HG03039 (cell line): ENCODE measurements around the gene LRRC61.
A peak's percentile ranks its signal among the peaks of the same experiment; 100 is the strongest.
"Not testable (repeated sequence)": the region's sequence is repeated elsewhere in the genome, so short reads cannot be mapped to it uniquely, and the experiment has no call there.

Source experiments
- ATAC-seq: cut with Tn5 transposase; IDR thresholded peaks from one replicate; pipeline ENCODE4 v1.9.1; 2021; ENCODE audit warnings: mild to moderate bottlenecking, moderate library complexity; ENCODE audit not compliant: unreplicated experiment

Gene LRRC61

DNA sequence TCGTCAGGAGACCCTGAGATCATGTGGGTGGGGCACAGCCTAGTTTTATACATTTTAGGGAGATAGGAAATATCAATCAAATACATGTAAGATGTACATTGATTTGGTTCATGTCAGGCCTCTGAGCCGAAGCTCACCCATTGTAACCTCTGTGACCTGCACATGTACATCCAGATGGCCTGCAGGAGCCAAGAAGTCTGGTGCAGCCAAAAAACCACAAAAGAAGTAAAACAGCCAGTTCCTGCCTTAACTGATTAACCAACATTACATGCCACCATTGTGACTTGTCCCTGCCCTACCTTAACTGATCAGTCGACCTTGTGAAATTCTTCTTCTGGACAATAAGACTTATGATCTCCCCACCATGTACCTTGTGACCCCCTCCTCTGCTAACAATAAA is 16.0 kb upstream of the LRRC61 start:
- ATAC-seq, result no peak

DNA sequence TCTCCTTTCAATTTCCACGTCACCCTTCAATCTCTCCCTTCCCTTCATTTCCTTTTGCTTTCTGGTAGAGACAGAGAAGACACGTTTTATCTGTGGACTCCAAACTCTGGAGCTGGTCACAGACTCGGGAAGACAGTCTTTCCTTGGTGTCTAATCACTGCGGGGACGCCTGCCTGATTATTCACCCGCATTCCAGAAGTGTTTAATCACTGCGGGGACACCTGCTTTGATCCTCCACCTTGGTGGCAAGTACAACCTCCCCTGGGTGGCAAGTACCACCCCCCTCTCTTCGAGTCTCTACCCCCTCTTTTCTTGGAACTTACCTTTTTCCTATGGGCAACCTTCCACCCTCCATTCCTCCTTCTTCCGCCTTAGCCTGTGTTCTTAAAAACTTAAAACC is 15.3 kb upstream of the LRRC61 start:
- no peak for ATAC-seq

- ATAC-seq, result no peak
Measured at GRCh38 chr7:150308575-150308974, 14.6 kb upstream of the LRRC61 start.

- ATAC-seq, result no peak
Measured at GRCh38 chr7:150311146-150311545, 12.0 kb upstream of the LRRC61 start.

GRCh38 chr7:150311711-150312110 is 11.4 kb upstream of the LRRC61 start:
- no peak for ATAC-seq

DNA sequence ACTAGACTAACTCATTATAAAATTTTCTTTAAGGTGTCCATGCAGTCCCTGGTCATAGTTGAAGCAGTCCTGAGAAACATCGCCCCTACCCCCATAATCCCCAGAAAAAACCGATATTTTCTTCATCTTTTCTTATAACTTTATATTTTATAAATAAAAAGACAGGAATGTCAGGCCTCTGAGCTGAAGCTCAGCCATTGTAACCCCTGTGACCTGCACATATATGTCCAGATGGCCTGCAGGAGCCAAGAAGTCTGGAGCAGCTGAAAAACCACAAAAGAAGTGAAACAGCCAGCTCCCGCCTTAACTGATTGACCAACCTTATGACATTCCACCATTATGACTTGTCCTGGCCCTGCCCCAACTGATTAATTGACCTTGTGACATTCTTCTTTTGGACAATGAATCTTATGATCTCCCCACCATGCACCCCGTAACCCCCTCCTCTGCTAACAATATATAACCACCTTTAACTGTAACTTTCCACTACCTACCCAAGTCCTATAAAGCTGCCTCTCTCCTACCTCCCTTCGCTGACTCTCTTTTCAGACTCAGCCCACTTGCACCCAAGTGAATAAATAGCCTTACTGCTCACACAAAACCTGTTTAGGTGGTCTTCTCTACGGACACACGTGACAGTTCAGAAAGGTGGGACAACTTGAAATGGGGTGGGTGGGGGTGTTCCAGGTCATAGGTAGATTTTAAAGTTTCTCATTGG is 10.3 kb upstream of the LRRC61 start:
- not testable (repeated sequence) for ATAC-seq

DNA sequence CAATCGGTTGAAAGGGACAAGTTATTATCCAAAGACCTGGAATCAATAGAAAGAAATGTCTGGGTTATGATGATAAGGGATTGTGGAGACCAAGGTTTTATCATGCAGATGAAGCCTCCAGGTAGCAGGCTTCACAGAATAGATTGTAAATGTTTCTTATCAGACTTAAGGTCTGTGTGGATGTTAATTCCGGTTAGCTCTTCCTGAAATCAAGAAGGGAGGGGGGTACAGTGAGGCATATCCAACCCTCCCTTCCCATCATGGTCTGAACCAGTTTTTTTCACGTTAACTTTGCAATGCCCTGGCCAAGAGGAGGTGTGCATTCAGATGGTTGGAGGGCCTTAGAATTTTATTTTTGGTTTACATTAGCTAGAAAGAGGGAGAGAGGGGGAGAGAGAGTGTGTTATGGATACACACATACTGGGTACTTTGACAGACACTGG is 9.8 kb upstream of the LRRC61 start:
- no peak for ATAC-seq

DNA sequence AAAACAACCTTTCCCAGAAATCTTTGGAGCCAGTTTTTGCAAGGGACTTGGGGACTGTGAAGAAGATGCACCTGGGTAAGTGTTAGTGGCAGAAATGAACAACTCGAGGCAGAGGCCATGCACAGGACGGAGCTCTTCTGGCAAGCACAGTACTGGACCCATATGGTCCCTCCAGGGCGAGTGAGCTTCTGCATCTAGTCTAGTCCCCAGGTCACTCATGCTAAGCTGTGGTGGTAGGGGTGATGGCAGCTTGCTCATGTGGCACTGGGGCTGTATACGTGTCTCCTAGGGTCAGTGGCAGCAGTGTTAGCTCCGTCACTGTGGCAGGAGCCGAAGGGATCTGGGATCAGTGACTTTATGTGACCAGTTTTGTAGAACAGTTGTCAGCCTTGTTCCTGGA is 9.3 kb upstream of the LRRC61 start:
- ATAC-seq, result no peak

GRCh38 chr7:150314639-150315239 is 8.4 kb upstream of the LRRC61 start:
- ATAC-seq, result no peak

- ATAC-seq, result not testable (repeated sequence)
Measured at GRCh38 chr7:150316987-150317386, 6.2 kb upstream of the LRRC61 start.

GRCh38 chr7:150317748-150318444 is 5.3 kb upstream of the LRRC61 start:
- no peak for ATAC-seq

- ATAC-seq, result no peak
Measured at GRCh38 chr7:150321788-150322113, 1.4 kb upstream of the LRRC61 start.

DNA sequence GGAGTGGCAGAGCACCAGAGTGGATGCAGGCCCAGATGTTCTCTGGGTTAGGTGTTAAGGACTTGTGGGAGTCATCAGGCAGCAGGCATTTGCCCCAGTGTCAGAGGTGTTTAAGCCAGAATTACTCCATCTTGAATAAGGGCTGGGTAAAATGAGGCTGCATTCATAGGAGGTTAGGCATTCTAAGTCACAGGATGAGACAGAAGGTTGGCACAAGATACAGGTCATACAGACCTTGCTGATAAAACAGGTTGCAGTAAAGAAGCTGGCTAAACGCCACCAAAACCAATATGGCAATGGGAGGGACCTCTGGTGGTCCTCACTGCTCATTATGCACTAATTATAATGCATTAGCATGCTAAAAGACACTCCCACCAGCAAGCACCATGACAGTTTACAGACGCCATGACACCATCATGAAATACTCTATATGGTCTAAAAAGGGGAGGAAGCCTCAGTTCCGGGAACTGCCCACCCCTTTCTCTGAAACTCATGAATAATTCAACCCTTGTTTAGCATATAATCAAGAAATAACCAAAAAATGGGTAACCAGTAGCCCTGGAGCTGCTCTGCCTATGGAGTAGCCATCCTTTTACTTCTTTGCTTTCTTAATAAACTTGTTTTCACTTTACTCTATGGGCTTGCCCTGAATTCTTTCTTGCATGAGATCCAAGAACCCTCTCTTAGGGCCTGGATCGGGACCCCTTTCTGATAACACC is 882 bp upstream of the LRRC61 start:
- no peak for ATAC-seq

DNA sequence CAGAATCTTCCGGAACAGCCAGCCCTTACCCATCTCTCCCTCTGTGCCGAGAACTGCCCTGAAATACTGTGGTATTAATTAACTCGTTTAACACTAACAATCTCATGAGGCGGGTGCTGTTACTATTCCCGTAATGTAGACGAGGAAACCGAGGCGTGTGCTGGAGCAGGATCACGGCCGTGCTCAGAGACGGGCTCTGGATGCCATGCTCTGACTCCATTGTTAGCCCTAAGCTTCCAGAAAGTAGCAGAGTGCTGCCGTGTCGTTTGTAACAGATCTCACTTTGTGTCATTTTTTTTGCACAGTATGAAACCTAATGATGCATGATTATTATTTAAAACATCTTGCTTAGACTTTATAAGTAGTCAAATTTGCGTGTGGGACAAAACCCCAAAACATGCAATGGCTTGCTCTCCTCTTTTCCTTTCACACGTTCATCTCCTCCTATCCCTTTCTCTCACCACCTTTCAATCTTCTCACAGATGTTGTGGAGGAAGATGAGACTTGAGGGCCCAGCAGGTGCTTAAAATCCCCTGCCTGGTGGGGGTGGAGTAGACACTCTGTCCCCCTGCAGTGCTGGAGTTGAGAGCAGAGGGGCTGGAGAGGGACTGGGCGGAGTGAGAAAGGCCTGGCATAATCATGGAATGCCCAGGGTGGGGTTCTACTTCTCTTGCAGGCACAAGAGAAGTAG is 672 bp downstream of the LRRC61 start:
- peak; percentile 0 for ATAC-seq

DNA sequence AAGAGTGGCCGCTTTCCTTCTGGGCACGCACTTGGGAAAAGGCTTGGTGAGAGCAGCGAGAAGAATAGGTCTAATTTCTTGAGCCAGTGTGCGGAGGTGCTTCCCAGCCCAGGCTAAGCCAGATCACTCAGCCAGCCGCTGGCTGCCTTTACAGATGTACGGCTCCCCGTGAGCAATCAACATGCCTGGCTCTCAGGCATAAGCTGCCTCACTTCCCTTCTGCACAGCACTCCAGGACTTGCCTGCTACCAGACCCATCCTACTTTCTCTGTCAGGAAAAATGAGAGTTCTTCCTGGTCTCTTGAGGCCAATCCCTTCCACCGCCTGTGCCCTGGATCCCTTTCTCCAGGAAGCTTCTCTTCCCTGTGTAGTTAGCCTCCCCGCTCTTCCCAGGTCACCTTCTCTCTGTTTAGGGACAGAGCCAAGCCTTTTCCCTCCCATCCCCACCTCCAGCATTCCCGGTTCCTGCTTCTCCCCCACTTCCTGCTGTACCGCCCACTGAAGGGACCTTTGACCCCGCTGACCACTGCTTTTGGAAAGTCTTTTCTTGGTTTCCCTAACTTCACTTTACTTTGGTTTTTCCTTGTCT is 1.3 kb downstream of the LRRC61 start:
- no peak for ATAC-seq

GRCh38 chr7:150325110-150325611 is 2.0 kb downstream of the LRRC61 start:
- ATAC-seq, result no peak

- ATAC-seq, result no peak
Measured at GRCh38 chr7:150325901-150326300, 2.7 kb downstream of the LRRC61 start.

DNA sequence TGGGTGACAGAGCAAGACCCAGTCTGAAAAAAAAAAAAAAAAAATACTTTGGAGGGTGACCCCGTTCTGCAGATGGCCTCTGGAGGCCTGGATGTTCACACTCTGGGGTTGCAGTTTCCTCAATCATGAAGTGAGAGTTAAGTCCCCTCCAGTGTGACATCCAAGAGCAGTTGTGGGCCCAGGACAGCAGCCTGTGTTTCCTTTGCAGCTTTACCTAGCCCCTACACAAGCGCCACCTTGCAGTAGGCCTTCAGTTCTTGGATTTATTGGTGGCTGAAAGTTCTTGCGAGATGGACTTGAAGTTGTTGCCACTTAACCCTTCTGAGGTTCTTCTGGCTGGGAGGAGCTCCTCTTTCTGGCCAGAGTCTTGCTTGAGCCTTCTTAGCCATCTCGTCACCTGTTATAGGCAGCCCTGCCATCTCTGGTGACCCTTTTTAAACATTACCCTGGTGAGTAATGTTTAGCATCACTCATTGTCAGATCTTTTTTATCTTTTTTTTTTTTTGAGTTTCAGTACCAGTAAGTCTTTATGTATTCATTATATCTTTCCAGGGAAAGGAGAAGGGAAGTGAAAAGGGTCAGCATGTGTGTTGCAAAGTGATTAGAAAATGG is 3.6 kb downstream of the LRRC61 start:
- no peak for ATAC-seq

DNA sequence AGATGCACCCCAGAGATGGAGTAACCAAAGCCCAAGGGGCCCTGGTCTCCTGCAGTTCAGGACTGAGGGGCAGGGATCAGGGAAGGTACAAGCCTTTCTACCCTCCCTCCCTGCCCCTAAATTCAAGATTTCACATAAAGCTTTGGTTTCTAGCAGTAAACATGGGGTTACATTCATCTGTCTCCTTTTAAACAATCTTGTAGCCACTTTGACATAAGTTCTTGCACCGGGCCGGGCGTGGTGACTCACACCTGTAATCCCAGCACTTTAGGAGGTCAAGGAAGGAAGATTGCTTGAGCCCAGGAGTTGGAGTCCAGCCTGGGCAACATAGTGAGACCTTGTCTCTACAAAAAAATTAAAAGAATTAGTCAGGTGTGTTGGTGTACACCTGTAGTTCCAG is 4.2 kb downstream of the LRRC61 start:
- ATAC-seq, result no peak
